ENCODE results near the gene HJURP. TPM values are rescaled to one million over a fixed set of nuclear protein-coding genes. Genes with fewer than 3 reads are reported as not detected.

Gene HJURP
- polyA plus RNA-seq, 3 donors, result not detected

GRCh38 chr2:233840520-233840919 is 13.8 kb downstream of the HJURP start:
- H3K9ac ChIP-seq (ENCODE audit: insufficient read depth, low read length, poor library complexity, severe bottlenecking), result no peak overlapping the region
- Mint-ChIP-seq H3K27me3 (ENCODE audit: low read depth in 3 of 3) (peaks cover 0 to 2% (median 0%) of the 10 kb centered on the region in 3 donors), H3K4me3 (no peak overlapping the region), H3K4me1 (peaks cover 2% of the 10 kb centered on the region), H3K36me3 (peaks cover 89 to 100% of the 10 kb centered on the region in 2 donors), H3K9me3 (no peaks in the 10 kb centered on the region), H3K27ac (peak overlapping the region in 2 of 7 donors; percentile 19 to 64)
- H3K27ac ChIP-seq (ENCODE audit: low read depth in 1 of 2, low read length in 2 of 2), result no peak overlapping the region
- no peak for TF ChIP-seq CTCF (IDR thresholded peaks at IDR 0.05)
- 98% methylated on average over 5 of the region's 9 CpGs for WGBS (ENCODE audit: insufficient coverage)
- peaks cover 94% of the 10 kb centered on the region for H3K79me2 ChIP-seq (ENCODE audit: insufficient read depth, low read length)
- no peaks in the 10 kb centered on the region for H4K20me1 ChIP-seq (ENCODE audit: insufficient read depth, low read length)
- H3K9me3 ChIP-seq (replicated peaks in 1 of 2; ENCODE audit: control insufficient read depth in 1 of 2, insufficient read depth in 1 of 2, low read length in 2 of 2), result no peaks in the 10 kb centered on the region
- no peaks in the 10 kb centered on the region for H3K4me1 ChIP-seq (ENCODE audit: control insufficient read depth in 1 of 2, insufficient read depth in 2 of 2, low read length in 2 of 2)
- no peak overlapping the region for H3K4me3 ChIP-seq (replicated peaks in 1 of 3; ENCODE audit: low read depth in 2 of 3, low read length in 3 of 3)
- DNase-seq, result no peak
- intact Hi-C loops (cut with micrococcal nuclease), result loop anchor here in 1 of 2 donors (10.0 kb wide), 1 partner anchor 664 kb away; no protein-coding TSS in a partner anchor
- H2AFZ ChIP-seq (ENCODE audit: insufficient read depth, low read depth, low read length, poor library complexity, severe bottlenecking), result no peak overlapping the region
- H3K36me3 ChIP-seq (replicated peaks in 1 of 2; ENCODE audit: control insufficient read depth in 1 of 2, insufficient read depth in 2 of 2, low read length in 2 of 2), result peaks cover 87 to 100% of the 10 kb centered on the region in 2 donors
- H3K4me2 ChIP-seq (replicated peaks; ENCODE audit: extremely low read depth, low read length, poor library complexity, severe bottlenecking), result no peak overlapping the region
- H3K27me3 ChIP-seq (ENCODE audit: control insufficient read depth in 2 of 2, insufficient read depth in 2 of 2, low read length in 2 of 2), result no peaks in the 10 kb centered on the region

GRCh38 chr2:233839447-233839820 is 14.9 kb downstream of the HJURP start:
- peaks cover 0 to 2% (median 0%) of the 10 kb centered on the region in 3 donors for H3K27me3 Mint-ChIP-seq (ENCODE audit: low read depth in 3 of 3)
- intact Hi-C loops (cut with micrococcal nuclease), result no loop called here
- Histone ChIP-seq H3K27ac (ENCODE audit: low read depth in 1 of 2, low read length in 2 of 2) (no peak overlapping the region), H3K79me2 (ENCODE audit: insufficient read depth, low read length) (peaks cover 86% of the 10 kb centered on the region), H2AFZ (ENCODE audit: insufficient read depth, low read depth, low read length, poor library complexity, severe bottlenecking) (no peak overlapping the region), H4K20me1 (ENCODE audit: insufficient read depth, low read length) (no peaks in the 10 kb centered on the region), H3K4me2 (replicated peaks; ENCODE audit: extremely low read depth, low read length, poor library complexity, severe bottlenecking) (no peak overlapping the region), H3K9ac (ENCODE audit: insufficient read depth, low read length, poor library complexity, severe bottlenecking) (no peak overlapping the region), H3K9me3 (replicated peaks in 1 of 2; ENCODE audit: control insufficient read depth in 1 of 2, insufficient read depth in 1 of 2, low read length in 2 of 2) (no peaks in the 10 kb centered on the region), H3K4me1 (ENCODE audit: control insufficient read depth in 1 of 2, insufficient read depth in 2 of 2, low read length in 2 of 2) (no peaks in the 10 kb centered on the region), H3K27me3 (ENCODE audit: control insufficient read depth in 2 of 2, insufficient read depth in 2 of 2, low read length in 2 of 2) (no peaks in the 10 kb centered on the region), H3K36me3 (replicated peaks in 1 of 2; ENCODE audit: control insufficient read depth in 1 of 2, insufficient read depth in 2 of 2, low read length in 2 of 2) (peaks cover 88 to 100% of the 10 kb centered on the region in 2 donors), H3K4me3 (replicated peaks in 1 of 3; ENCODE audit: low read depth in 2 of 3, low read length in 3 of 3) (no peak overlapping the region)
- DNase-seq, result no peak
- no peak for TF ChIP-seq CTCF (IDR thresholded peaks at IDR 0.05)
- H3K36me3 Mint-ChIP-seq, result peaks cover 95 to 100% of the 10 kb centered on the region in 2 donors
- peaks cover 2% of the 10 kb centered on the region for H3K4me1 Mint-ChIP-seq
- peak overlapping the region in 4 of 7 donors; percentile 3 to 70 (median 35) for H3K27ac Mint-ChIP-seq
- no peaks in the 10 kb centered on the region for H3K9me3 Mint-ChIP-seq
- no peak overlapping the region for H3K4me3 Mint-ChIP-seq
- 93% methylated on average over 9 of the region's 10 CpGs for WGBS (ENCODE audit: insufficient coverage)
